HCT116 (cell line): ENCODE data around the gene GPX2.

Source experiments
- CBX3 ChIP-seq: IDR thresholded peaks from 2 replicates; pipeline ENCODE4 v1.6.1; 2012; ENCODE audit warnings: low read depth
- EGR1 ChIP-seq: IDR thresholded peaks from 2 replicates; pipeline ENCODE4 v1.6.1; 2012; ENCODE audit warnings: low read depth
- EZH2 ChIP-seq: fragments of 200-600 bp; sonication (generic); IDR thresholded peaks from 2 replicates; pipeline ENCODE4 v1.6.1; 2017; ENCODE audit warnings: antibody characterized with exemption, mixed run types
- EZH2phosphoT487 ChIP-seq: fragments of 200-600 bp; IDR thresholded peaks from 2 replicates; pipeline ENCODE4 v1.6.1; 2018; ENCODE audit warnings: antibody characterized with exemption, borderline replicate concordance
- JUND ChIP-seq: IDR thresholded peaks from 2 replicates; pipeline ENCODE4 v1.6.1; 2012
- POLR2A ChIP-seq: IDR thresholded peaks from 2 replicates; pipeline ENCODE4 v1.7.0; 2011; ENCODE audit warnings: borderline replicate concordance; ENCODE audit not compliant: insufficient read depth, insufficient read length; ENCODE audit errors: extremely low read depth
- POLR2AphosphoS5 ChIP-seq: IDR thresholded peaks from 2 replicates; pipeline ENCODE4 v1.6.1; 2011; ENCODE audit warnings: mild to moderate bottlenecking, low read depth, low read length, moderate library complexity
- RAD21 ChIP-seq: IDR thresholded peaks from 2 replicates; pipeline ENCODE4 v1.6.1; 2012; ENCODE audit warnings: low read depth, mild to moderate bottlenecking
- REST ChIP-seq: IDR thresholded peaks from 2 replicates; pipeline ENCODE4 v1.6.1; 2012; ENCODE audit warnings: low read depth
- TCF7L2 ChIP-seq: IDR thresholded peaks from 2 replicates; pipeline ENCODE4 v1.7.0; 2011; ENCODE audit warnings: borderline replicate concordance, inconsistent platforms; ENCODE audit not compliant: insufficient read depth, insufficient read length; ENCODE audit errors: extremely low read depth
- ZFX ChIP-seq: fragments of 450-650 bp; IDR thresholded peaks from 2 replicates; pipeline ENCODE4 v1.6.1; 2017
- ZNF274 ChIP-seq: fragments of 200-500 bp; sonication (Bioruptor generic); IDR thresholded peaks from 2 replicates; pipeline ENCODE4 v1.6.1; 2014; ENCODE audit warnings: mild to moderate bottlenecking, low read depth, low read length, inconsistent platforms
- TF ChIP-seq, protein P1 (sequence below), 3 experiments: fragments of 200-600 bp in 1 of 3; sonication (generic) in 1 of 3; IDR thresholded peaks in 2 of 3; conservative IDR thresholded peaks in 1 of 3; 2 replicates each; pipeline ENCODE4 v1.5.1; 2012 to 2017; ENCODE audit warnings: low read depth in 2 of 3, low read length in 2 of 3, antibody characterized with exemption in 1 of 3, borderline replicate concordance in 1 of 3, control low read depth in 1 of 3, mild to moderate bottlenecking in 1 of 3, mixed read lengths in 1 of 3, mixed run types in 1 of 3, moderate library complexity in 1 of 3; ENCODE audit not compliant: insufficient read depth in 1 of 3

DNA sequence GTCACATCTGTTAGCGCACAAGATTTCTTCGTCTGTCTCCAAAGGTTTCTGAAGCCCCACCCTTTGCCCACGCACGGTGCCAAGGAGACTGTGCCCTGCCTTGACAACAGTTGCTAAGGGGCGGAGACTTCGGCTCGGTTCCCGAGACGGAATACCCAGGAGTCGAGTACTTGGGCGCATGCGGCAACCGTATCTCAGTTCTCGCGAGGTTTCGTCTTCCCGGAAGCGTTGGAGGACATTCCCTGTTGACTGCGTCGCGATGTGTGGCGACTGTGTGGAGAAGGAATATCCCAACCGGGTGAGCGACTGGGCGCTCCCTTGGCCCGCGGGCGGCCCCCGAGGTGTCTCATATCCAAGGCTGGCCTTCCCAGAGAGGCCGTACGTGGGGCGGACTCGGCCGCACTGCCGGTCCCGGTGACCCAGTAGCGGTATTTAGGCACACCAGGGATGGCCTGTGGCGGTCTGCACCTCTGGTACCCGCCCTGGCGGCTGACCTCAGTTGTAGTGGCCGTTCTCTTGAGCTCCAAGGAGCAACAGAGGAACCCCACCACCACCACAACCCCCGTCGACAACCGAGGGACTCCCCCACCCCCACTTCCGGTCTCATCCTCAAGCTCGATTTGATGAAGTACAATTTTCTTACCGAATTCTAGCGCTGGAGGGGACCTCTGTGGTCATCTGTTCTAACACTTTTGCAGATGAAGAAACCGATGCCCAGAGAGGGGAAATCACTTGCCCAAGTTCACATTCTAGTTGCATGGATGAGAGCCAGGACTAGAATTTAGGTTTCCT is 28.1 kb downstream of the GPX2 start, which contains the start of gene CHURC1:
- peak; percentile 71 for TF ChIP-seq POLR2A
- TF ChIP-seq, protein P1, sequence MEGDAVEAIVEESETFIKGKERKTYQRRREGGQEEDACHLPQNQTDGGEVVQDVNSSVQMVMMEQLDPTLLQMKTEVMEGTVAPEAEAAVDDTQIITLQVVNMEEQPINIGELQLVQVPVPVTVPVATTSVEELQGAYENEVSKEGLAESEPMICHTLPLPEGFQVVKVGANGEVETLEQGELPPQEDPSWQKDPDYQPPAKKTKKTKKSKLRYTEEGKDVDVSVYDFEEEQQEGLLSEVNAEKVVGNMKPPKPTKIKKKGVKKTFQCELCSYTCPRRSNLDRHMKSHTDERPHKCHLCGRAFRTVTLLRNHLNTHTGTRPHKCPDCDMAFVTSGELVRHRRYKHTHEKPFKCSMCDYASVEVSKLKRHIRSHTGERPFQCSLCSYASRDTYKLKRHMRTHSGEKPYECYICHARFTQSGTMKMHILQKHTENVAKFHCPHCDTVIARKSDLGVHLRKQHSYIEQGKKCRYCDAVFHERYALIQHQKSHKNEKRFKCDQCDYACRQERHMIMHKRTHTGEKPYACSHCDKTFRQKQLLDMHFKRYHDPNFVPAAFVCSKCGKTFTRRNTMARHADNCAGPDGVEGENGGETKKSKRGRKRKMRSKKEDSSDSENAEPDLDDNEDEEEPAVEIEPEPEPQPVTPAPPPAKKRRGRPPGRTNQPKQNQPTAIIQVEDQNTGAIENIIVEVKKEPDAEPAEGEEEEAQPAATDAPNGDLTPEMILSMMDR (IDR thresholded peaks at IDR 0.05 in 2 of 3, conservative IDR thresholded peaks at IDR 0.05 in 1 of 3; ENCODE audit: borderline replicate concordance in 1 of 3, insufficient read depth in 1 of 3, low read depth in 2 of 3, low read length in 2 of 3): no peak
- no peak for TF ChIP-seq EZH2
- TF ChIP-seq TCF7L2: no peak
- TF ChIP-seq REST: no peak
- no peak for TF ChIP-seq ZNF274
- no peak for TF ChIP-seq EZH2phosphoT487
- no peak for TF ChIP-seq CBX3
- TF ChIP-seq JUND: no peak
- TF ChIP-seq ZFX: peak; percentile 60
- TF ChIP-seq RAD21: no peak
- peak; percentile 92 for TF ChIP-seq EGR1
- peak; percentile 96 for TF ChIP-seq POLR2AphosphoS5
